ENCODE results near the gene NR2F6.
"Not testable (repeated sequence)": the region's sequence is repeated elsewhere in the genome, so short reads cannot be mapped to it uniquely, and the experiment has no call there.

The NR2F6 gene

GRCh38 chr19:17197666-17198065 lies 48.1 kb downstream of the NR2F6 start:
- no peak for TF ChIP-seq CTCF (IDR thresholded peaks at IDR 0.05; ENCODE audit: insufficient read depth, low read depth, low read length, missing control alignments)
- H3K4me3 ChIP-seq (ENCODE audit: low read length), result no peak overlapping the region
- DNase-seq (ENCODE audit: low read depth), result no peak

- no peak for DNase-seq (ENCODE audit: low read depth)
- no peak overlapping the region for H3K4me3 ChIP-seq (ENCODE audit: low read length)
- TF ChIP-seq CTCF (IDR thresholded peaks at IDR 0.05; ENCODE audit: insufficient read depth, low read depth, low read length, missing control alignments), result no peak
Observed at GRCh38 chr19:17196610-17197009, 49.1 kb downstream of the NR2F6 start.

GRCh38 chr19:17195106-17195505 lies 50.6 kb downstream of the NR2F6 start:
- no peak for TF ChIP-seq CTCF (IDR thresholded peaks at IDR 0.05; ENCODE audit: insufficient read depth, low read depth, low read length, missing control alignments)
- no peak for DNase-seq (ENCODE audit: low read depth)
- no peak overlapping the region for H3K4me3 ChIP-seq (ENCODE audit: low read length)

GRCh38 chr19:17194608-17195007 lies 51.1 kb downstream of the NR2F6 start:
- no peak overlapping the region for H3K4me3 ChIP-seq (ENCODE audit: low read length)
- DNase-seq (ENCODE audit: low read depth), result no peak
- no peak for TF ChIP-seq CTCF (IDR thresholded peaks at IDR 0.05; ENCODE audit: insufficient read depth, low read depth, low read length, missing control alignments)

GRCh38 chr19:17192751-17193150 lies 53.0 kb downstream of the NR2F6 start:
- H3K4me3 ChIP-seq (ENCODE audit: low read length), result no peak overlapping the region
- no peak for TF ChIP-seq CTCF (IDR thresholded peaks at IDR 0.05; ENCODE audit: insufficient read depth, low read depth, low read length, missing control alignments)
- DNase-seq (ENCODE audit: low read depth), result no peak

GRCh38 chr19:17191736-17192135 lies 54.0 kb downstream of the NR2F6 start:
- DNase-seq (ENCODE audit: low read depth); H3K4me3 ChIP-seq (ENCODE audit: low read length): not testable (repeated sequence)

- TF ChIP-seq CTCF (IDR thresholded peaks at IDR 0.05; ENCODE audit: insufficient read depth, low read depth, low read length, missing control alignments), result no peak
- DNase-seq (ENCODE audit: low read depth), result no peak
Observed at GRCh38 chr19:17185590-17185989, 60.1 kb downstream of the NR2F6 start.

More at GRCh38 chr19:17185590-17185989, 60.1 kb downstream of the NR2F6 start:
- no peak overlapping the region for H3K4me3 ChIP-seq (ENCODE audit: low read length)

Measured in epithelial cell of esophagus (primary cell).